ENCODE data around the gene FAM50B. TPM values are rescaled to one million over a fixed set of nuclear protein-coding genes. Genes with fewer than 3 reads are reported as not detected.
A peak's percentile ranks its signal among the peaks of the same experiment; 100 is the strongest.

Gene FAM50B
- total RNA-seq = 1 to 10 TPM; 2.7 to 5.1 TPM
- long read RNA-seq, transcript FAM50B-203 (2 exons, 1,643 nt) = major isoform, 8 of 10 reads
- long read RNA-seq, partial matches to known transcripts = 0 of 10 reads
- long read RNA-seq, other reads (novel, unspliced or antisense) = 0 of 10 reads

DNA sequence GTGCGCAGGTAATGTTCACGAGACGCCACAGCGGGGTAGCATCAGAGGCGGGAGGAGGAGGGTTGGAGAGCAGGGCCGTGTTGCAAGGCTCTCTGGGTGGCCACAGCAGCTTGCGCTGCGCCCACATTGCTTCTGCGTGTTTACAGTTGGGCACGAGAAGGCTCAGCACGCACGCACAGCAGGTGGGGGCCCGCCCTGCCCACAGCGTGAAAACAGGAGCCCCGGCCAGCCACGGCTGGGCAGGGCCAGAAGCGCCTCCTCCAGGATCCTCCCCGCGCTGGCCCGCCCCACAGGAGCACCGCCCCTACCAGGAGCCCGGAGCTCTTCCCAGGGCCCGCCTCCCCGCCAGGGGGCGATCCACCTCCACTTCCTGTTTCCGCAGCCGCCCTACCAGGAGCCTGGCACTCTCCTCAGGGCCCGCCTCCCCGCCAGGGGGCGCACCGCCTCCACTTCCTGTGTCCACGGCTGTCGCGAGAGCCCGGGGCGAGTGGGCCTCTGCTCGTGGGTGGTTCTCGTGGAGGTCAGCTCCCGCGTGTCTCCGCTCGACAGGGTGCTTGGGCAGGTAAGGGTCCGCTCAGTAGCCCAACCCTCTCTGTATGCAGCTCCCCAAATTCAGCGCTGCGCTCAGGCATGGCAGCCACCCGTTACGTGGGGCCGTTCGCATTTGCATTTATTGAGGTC is at the start of gene FAM50B:
TSS of gene FAM50B (plus strand) at position 449 of the 681 bp plus-strand sequence. CDS start 439 bp downstream, outside the sequence.
- peak; percentile 97 for ATAC-seq
- intact Hi-C loops (cut with DNase I, micrococcal nuclease) = no loop called here

DNA sequence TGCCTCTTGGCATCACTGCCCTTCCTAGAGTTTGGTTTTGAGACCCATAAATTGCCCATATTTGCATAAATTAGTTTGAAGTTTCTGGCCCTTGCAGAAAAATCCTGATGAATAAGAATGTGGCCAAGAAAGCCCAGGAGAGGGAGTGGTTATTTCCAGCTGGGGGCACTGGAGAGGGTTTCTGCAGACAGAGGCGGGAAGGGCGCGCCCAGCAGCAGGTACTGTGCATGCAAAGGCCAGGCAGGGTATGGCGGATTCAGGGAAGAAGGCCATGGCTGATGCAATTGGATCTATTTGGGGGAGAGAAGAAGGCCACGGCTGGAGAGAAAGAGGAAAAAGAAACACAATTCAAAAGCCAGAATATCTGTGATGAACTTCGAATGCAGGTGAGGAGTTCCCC is 49.5 kb upstream of the FAM50B start:
- DNase-seq = no peak
- intact Hi-C loops (cut with DNase I, micrococcal nuclease) = no loop called here
- ATAC-seq = no peak

More for the DNA sequence above, at the start of gene FAM50B:
- peak; percentile 85 to 94 for DNase-seq

DNA sequence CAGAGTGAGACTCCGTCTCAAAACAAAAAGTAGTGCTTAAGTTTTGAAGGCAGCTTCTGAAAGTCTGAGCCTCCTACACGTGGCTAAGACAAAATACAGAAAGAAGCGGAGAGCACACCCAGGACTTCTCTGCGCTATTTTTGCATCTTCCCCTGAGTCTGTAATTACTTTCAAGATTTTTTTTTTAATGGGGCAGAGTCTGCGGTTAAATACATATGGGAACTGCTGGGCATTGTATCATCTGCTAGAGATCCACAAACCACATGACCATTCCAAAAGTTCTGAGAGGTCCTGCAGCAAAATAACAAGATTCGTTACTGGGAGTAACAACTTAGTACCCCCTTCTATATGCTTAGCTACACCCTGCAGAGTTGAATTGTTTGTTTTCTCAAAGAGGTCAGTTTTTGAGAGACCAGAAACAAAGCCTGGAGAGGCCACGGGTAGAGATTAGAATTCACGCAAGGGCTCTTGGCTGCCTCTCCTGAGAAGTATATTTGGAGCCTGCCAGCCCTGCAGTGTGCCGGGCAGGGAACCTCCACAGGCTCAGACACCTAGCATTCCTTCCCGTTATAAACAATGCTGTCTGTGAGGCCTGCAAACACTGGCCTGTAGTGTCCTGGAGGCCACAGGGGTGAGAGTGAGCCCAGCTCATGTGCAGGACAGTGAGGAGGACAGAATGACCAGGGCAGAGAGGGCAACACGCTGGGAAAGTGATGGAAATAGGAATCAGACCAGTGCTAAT is 48.2 kb upstream of the FAM50B start:
- ATAC-seq (no peak), DNase-seq (no peak)
- intact Hi-C loops (cut with DNase I, micrococcal nuclease) = no loop called here

DNA sequence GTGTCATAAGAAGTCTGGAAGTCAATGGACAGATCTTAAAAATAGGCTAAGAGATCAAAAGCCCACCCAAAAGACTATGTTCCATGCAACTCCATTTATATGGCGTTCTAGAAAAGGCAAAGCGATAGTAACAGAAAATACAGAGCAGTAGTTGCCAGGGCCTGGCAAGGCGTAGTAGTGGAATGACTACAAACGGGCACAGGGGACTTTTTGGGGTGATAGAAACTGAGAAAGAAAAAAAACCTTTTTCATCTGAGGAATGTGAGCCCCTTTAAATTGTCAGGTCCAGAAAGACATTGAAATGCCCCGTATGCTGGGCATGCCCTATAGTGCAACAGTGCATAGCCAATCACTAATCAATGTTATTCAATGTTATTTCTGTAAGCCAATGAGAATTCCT is 47.2 kb upstream of the FAM50B start:
- no peak for DNase-seq

GRCh38 chr6:3803627-3804468 is 45.3 kb upstream of the FAM50B start:
- no peak for ATAC-seq

More for the DNA sequence above, 47.2 kb upstream of the FAM50B start:
- intact Hi-C loops (cut with DNase I, micrococcal nuclease) = no loop called here
- no peak for ATAC-seq

DNA sequence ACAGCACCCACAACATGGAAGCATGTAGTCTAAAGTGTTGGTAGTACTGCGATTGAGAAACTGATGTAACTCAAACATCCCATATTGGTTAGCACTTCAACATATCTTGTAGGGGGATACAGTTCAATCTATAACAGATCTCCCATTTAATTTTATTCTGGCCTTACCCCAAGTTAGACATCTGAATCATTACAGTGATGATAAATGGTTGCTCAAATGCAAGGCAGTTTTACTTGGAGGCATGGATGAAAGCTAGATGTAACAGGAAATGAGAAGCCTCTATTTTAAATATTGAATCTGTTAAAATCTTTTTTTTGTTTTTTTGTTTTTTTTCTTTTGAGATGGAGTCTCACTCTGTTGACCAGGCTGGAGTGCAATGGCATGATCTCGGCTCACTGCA is 44.2 kb upstream of the FAM50B start:
- intact Hi-C loops (cut with DNase I, micrococcal nuclease) = no loop called here
- DNase-seq (no peak), ATAC-seq (no peak)

More at GRCh38 chr6:3803627-3804468, 45.3 kb upstream of the FAM50B start:
- intact Hi-C loops (cut with DNase I, micrococcal nuclease) = no loop called here
- no peak for DNase-seq

DNA sequence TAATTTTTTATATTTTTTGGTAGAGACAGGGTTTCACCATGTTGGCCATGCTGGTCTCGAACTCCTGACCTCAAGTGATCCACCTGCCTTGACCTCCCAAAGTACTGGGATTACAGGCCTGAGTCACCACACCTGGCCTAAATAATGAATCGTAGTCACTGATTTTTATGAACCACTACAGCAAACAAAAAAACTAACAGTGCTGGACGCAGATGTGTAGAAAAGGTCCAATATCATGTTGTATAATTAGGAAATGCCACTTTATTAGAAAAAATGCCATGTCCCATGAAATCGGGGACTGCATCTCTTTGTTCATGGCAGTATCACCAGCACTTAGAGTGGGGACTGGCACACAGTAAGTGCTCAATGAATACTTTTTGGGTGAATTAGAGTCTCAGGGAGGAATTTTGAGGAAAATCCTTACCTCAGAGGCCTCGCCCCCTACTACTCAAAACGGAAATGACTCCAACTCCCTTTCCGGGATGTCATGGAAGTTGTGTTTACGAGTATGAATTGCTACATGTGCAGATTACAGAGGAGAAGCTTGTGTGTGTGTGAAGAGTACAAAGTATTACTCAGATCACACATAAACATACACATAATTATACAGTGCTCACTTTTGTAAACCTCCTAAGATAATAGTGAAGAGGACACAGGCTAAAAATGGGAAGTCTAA is 43.6 kb upstream of the FAM50B start:
- intact Hi-C loops (cut with DNase I, micrococcal nuclease) = no loop called here
- no peak for ATAC-seq
- no peak for DNase-seq

GRCh38 chr6:3806169-3806922 is 42.8 kb upstream of the FAM50B start:
- DNase-seq = no peak
- no peak for ATAC-seq
- intact Hi-C loops (cut with DNase I, micrococcal nuclease) = no loop called here

GRCh38 chr6:3808199-3808598 is 41.0 kb upstream of the FAM50B start:
- intact Hi-C loops (cut with DNase I, micrococcal nuclease) = no loop called here
- no peak for ATAC-seq
- DNase-seq = no peak

DNA sequence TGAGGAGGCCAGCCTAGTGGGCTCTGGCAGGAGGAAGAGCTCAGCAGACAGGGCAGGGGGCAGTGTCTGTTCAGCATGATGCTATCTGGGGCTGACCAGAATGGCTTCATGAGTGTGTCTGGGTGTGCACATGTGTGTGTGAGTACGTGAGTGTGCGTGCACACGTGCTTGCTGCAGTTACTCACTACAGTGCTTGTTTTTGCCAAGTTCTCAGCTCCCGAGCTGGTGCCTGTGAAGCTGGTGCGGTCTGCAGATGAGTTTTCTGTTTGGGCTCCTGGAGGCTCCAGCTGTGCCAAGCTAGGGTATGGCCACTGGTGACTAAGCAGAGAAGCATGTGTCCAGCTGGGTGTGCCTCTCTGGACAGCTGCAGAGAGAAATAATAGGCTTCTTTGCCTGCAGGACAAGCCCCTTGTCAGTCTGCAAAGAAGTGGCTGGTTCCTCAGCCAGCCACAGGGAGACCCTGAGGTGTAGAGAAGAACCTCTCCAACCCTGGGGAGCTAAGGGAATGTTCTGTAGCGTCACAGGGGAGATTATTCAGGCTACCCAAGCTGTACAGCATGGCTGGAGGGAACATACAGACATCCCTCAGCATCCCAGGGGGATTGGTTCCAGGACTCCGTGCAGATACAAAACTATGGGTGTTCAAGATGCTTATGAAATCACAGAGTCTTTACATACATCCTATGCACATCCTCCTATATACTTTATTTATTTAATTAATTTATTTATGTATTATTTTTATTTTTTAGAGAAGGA is 40.2 kb upstream of the FAM50B start:
- intact Hi-C loops (cut with DNase I, micrococcal nuclease) = no loop called here
- ATAC-seq = no peak
- DNase-seq = no peak

- DNase-seq (no peak), ATAC-seq (no peak)
- intact Hi-C loops (cut with DNase I, micrococcal nuclease) = no loop called here
These were observed 39.7 kb upstream of the FAM50B start for GRCh38 chr6:3809515-3809891.

DNA sequence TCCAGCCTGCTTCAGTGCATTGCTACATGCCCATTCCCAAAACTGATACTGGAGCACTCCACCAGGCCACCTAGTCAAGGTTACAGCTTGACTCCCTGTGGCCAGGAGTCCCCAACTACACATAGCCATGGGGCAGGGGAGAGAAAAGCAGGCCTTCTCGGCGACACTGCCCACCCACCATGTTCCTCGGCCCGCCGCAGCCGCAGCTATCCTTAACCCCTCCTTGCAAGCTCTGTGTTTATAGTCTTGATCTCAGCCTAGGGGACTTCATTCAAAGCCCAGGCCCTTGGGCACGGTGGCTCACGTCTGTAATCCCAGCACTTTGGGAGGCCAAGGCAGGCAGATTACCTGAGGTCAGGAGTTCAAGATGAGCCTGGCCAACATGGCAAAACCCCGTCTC is 39.2 kb upstream of the FAM50B start:
- no peak for ATAC-seq
- DNase-seq = no peak
- intact Hi-C loops (cut with DNase I, micrococcal nuclease) = no loop called here

DNA sequence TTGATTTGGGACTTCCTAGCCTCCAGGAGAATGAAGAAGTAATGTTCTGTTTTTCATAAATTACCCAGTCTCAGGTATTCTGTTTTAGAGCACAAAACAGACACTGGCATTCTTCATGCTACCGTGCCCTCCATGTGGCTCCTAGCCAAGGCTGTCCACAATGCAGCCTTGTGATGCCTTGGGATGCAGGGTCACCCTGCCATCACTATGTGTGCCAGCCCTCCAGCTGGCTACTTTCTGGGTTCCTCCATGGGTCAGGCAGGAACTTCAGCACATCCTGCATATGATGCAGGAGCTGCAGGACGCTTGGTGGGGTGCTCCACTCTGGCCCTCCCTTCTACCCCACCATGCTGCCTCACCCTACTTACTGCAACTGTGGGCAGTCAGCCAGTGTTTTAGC is 38.0 kb upstream of the FAM50B start:
- ATAC-seq = no peak
- intact Hi-C loops (cut with DNase I, micrococcal nuclease) = no loop called here

GRCh38 chr6:3812596-3812995 is 36.6 kb upstream of the FAM50B start:
- intact Hi-C loops (cut with DNase I, micrococcal nuclease) = no loop called here
- DNase-seq = no peak
- no peak for ATAC-seq

More for the DNA sequence above, 38.0 kb upstream of the FAM50B start:
- DNase-seq = no peak

GRCh38 chr6:3813150-3813780 is 35.9 kb upstream of the FAM50B start:
- DNase-seq = no peak
- no peak for ATAC-seq
- intact Hi-C loops (cut with DNase I, micrococcal nuclease) = no loop called here

DNA sequence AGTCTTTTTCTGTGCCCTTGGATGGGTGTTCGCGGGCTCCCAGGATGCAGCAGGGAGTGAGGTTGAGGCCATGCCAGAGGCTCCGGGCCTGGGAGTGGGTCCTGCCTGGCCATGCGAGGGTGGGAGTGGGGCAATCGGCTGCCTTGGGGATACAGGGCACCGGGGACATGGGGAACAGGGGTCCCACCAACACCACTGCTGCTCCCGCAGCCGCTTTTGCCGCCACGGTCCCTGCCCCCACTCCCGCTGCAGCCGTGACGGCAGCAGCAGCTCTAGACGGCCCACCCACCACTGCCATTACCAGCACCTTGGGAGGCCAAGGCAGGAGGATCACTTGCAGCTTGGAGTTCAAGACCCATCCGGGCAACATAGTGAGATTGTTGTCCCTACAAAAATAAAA is 35.3 kb upstream of the FAM50B start:
- DNase-seq = no peak
- ATAC-seq = no peak
- intact Hi-C loops (cut with DNase I, micrococcal nuclease) = no loop called here

GRCh38 chr6:3814539-3814938 is 34.6 kb upstream of the FAM50B start:
- ATAC-seq = no peak
- DNase-seq = no peak
- intact Hi-C loops (cut with DNase I, micrococcal nuclease) = no loop called here
